SK-N-SH treated with all-trans-retinoic acid at 6 μM for 48 hours (cell line): ENCODE measurements around the gene OLR1.

Source experiments
- ATAC-seq: fragments of 200-7000 bp; cut with Tn5 transposase; 3 replicates; pipeline ENCODE4 v1.9.1; 2020; ENCODE audit warnings: mild to moderate bottlenecking, moderate library complexity
- BACH2 ChIP-seq: fragments of 250-450 bp; sonication (Bioruptor Pico); IDR thresholded peaks from 2 replicates; pipeline ENCODE4 v1.9.0; 2021; ENCODE audit warnings: mild to moderate bottlenecking, borderline replicate concordance
- CREB5 ChIP-seq: fragments of 250-450 bp; sonication (Bioruptor Pico); IDR thresholded peaks from 2 replicates; pipeline ENCODE4 v1.5.1; 2020; ENCODE audit warnings: low read depth, mild to moderate bottlenecking, moderate library complexity
- CSDC2 ChIP-seq: fragments of 250-450 bp; sonication (Bioruptor Pico); IDR thresholded peaks from 2 replicates; pipeline ENCODE4 v1.5.0; 2020; ENCODE audit warnings: mild to moderate bottlenecking, moderate library complexity
- CSRNP3 ChIP-seq: fragments of 250-450 bp; sonication (Bioruptor Pico); IDR thresholded peaks from 2 replicates; pipeline ENCODE4 v1.5.1; 2021; ENCODE audit warnings: mild to moderate bottlenecking, moderate library complexity
- ESRRG ChIP-seq: fragments of 250-450 bp; sonication (Bioruptor Pico); IDR thresholded peaks from 2 replicates; pipeline ENCODE4 v1.6.1; 2021; ENCODE audit warnings: mild to moderate bottlenecking
- GLIS3 ChIP-seq: fragments of 250-450 bp; sonication (Bioruptor Pico); IDR thresholded peaks from 2 replicates; pipeline ENCODE4 v1.5.0; 2020; ENCODE audit warnings: mild to moderate bottlenecking, moderate library complexity
- ISL1 ChIP-seq: fragments of 250-450 bp; sonication (Bioruptor Pico); IDR thresholded peaks from 2 replicates; pipeline ENCODE4 v2.1.2; 2022; ENCODE audit warnings: mild to moderate bottlenecking, moderate library complexity
- OSR1 ChIP-seq: fragments of 250-450 bp; sonication (Bioruptor Pico); IDR thresholded peaks from 2 replicates; pipeline ENCODE4 v1.8.0; 2022; ENCODE audit warnings: moderate library complexity, mild to moderate bottlenecking, inconsistent platforms
- PATZ1 ChIP-seq: fragments of 250-450 bp; sonication (Bioruptor Pico); IDR thresholded peaks from 2 replicates; pipeline ENCODE4 v1.8.0; 2020; ENCODE audit warnings: mild to moderate bottlenecking, moderate library complexity, borderline replicate concordance
- SNAI2 ChIP-seq: fragments of 250-450 bp; sonication (Bioruptor Pico); IDR thresholded peaks from 2 replicates; pipeline ENCODE4 v1.5.0; 2020; ENCODE audit warnings: mild to moderate bottlenecking, moderate library complexity
- TCF4 ChIP-seq: fragments of 250-450 bp; sonication (Bioruptor Pico); IDR thresholded peaks from 2 replicates; pipeline ENCODE4 v1.8.0; 2021; ENCODE audit warnings: mild to moderate bottlenecking, moderate library complexity, borderline replicate concordance
- TOX ChIP-seq: fragments of 250-450 bp; sonication (Bioruptor Pico); IDR thresholded peaks from 2 replicates; pipeline ENCODE4 v1.8.0; 2021; ENCODE audit warnings: mild to moderate bottlenecking, moderate library complexity, borderline replicate concordance
- ZC3H10 ChIP-seq: fragments of 250-450 bp; sonication (Bioruptor Pico); IDR thresholded peaks from 2 replicates; pipeline ENCODE4 v1.5.1; 2021; ENCODE audit warnings: mild to moderate bottlenecking, moderate library complexity
- ZFP3 ChIP-seq: fragments of 250-450 bp; sonication (Bioruptor Pico); IDR thresholded peaks from 2 replicates; pipeline ENCODE4 v1.5.0; 2020; ENCODE audit warnings: mild to moderate bottlenecking, moderate library complexity
- ZFP30 ChIP-seq: fragments of 450-650 bp; formaldehyde crosslinking; IDR thresholded peaks from 2 replicates; pipeline ENCODE4 v1.5.0; 2022; ENCODE audit warnings: mild to moderate bottlenecking, moderate library complexity
- ZNF565 ChIP-seq: fragments of 450-650 bp; formaldehyde crosslinking; conservative IDR thresholded peaks from 2 replicates; pipeline ENCODE4 v1.5.0; 2020; ENCODE audit warnings: low read depth, mild to moderate bottlenecking, moderate library complexity
- ZNF70 ChIP-seq: fragments of 450-650 bp; formaldehyde crosslinking; IDR thresholded peaks from 2 replicates; pipeline ENCODE4 v1.5.0; 2020; ENCODE audit warnings: mild to moderate bottlenecking, moderate library complexity
- ZNF8 ChIP-seq: fragments of 450-650 bp; formaldehyde crosslinking; IDR thresholded peaks from 2 replicates; pipeline ENCODE4 v1.5.0; 2020; ENCODE audit warnings: mild to moderate bottlenecking, moderate library complexity
- TF ChIP-seq, protein P1 (sequence below): fragments of 250-450 bp; sonication (Bioruptor Pico); IDR thresholded peaks from 2 replicates; pipeline ENCODE4 v1.8.0; 2021; ENCODE audit warnings: low read depth, mild to moderate bottlenecking, moderate library complexity, borderline replicate concordance
- TF ChIP-seq, protein P2 (sequence below): fragments of 250-450 bp; sonication (Bioruptor Pico); IDR thresholded peaks from 2 replicates; pipeline ENCODE4 v1.5.0; 2020; ENCODE audit warnings: mild to moderate bottlenecking, moderate library complexity

OLR1 gene

DNA sequence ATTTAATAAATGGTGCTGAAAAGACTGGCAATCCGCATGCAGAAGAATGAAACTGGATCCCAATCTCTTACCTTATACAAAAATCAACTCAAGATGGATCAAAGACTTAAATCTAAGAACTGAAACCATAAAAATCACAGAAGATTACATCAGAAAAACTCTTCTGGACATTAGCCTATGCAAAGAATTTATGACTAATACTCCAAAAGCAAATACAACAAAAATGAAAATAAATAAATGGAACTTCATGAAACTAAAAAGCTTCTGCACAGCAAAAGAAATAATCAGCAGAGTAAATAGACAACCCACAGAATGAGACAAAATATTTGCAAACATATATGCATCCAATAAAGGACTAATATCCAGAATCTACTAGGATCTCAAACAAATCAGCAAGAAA lies 58.9 kb downstream of the OLR1 start:
- ATAC-seq, result no peak

DNA sequence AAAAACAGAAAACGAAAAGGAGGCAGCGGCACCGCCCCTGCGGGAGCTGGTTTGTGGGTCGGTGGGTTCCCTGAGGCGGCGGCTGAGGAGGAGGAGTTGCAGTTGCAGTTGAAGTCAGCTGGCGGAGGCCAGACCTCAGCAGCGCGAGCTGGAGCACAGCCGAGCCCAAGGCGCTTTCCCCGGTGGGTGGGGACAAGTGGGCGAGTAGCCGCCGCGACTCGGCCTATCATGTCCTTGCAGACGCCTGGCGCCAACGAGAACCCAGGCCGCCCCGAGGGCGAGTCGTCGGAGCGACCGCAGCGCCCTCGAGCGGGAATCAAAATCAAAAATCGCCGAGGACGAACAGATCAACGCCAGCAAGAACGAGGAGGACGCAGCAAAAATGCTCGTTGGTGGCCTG lies 60.5 kb downstream of the OLR1 start:
- TF ChIP-seq CREB5 (CRISPR knock-in tag), result no peak
- TF ChIP-seq BACH2 (CRISPR knock-in tag), result no peak
- TF ChIP-seq ISL1 (CRISPR knock-in tag), result no peak
- TF ChIP-seq ZC3H10 (CRISPR knock-in tag), result no peak
- TF ChIP-seq, protein P1, sequence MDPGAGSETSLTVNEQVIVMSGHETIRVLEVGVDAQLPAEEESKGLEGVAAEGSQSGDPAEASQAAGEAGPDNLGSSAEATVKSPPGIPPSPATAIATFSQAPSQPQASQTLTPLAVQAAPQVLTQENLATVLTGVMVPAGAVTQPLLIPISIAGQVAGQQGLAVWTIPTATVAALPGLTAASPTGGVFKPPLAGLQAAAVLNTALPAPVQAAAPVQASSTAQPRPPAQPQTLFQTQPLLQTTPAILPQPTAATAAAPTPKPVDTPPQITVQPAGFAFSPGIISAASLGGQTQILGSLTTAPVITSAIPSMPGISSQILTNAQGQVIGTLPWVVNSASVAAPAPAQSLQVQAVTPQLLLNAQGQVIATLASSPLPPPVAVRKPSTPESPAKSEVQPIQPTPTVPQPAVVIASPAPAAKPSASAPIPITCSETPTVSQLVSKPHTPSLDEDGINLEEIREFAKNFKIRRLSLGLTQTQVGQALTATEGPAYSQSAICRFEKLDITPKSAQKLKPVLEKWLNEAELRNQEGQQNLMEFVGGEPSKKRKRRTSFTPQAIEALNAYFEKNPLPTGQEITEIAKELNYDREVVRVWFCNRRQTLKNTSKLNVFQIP (CRISPR knock-in tag), result no peak
- no peak for TF ChIP-seq SNAI2 (CRISPR knock-in tag)
- TF ChIP-seq ZFP30 (CRISPR knock-in tag), result no peak
- no peak for TF ChIP-seq ZNF565 (CRISPR knock-in tag)
- TF ChIP-seq CSDC2 (CRISPR knock-in tag), result no peak
- no peak for TF ChIP-seq TOX (CRISPR knock-in tag)
- TF ChIP-seq TCF4 (CRISPR knock-in tag), result no peak
- TF ChIP-seq ESRRG (CRISPR knock-in tag), result no peak
- TF ChIP-seq ZFP3 (CRISPR knock-in tag), result no peak
- TF ChIP-seq, protein P2, sequence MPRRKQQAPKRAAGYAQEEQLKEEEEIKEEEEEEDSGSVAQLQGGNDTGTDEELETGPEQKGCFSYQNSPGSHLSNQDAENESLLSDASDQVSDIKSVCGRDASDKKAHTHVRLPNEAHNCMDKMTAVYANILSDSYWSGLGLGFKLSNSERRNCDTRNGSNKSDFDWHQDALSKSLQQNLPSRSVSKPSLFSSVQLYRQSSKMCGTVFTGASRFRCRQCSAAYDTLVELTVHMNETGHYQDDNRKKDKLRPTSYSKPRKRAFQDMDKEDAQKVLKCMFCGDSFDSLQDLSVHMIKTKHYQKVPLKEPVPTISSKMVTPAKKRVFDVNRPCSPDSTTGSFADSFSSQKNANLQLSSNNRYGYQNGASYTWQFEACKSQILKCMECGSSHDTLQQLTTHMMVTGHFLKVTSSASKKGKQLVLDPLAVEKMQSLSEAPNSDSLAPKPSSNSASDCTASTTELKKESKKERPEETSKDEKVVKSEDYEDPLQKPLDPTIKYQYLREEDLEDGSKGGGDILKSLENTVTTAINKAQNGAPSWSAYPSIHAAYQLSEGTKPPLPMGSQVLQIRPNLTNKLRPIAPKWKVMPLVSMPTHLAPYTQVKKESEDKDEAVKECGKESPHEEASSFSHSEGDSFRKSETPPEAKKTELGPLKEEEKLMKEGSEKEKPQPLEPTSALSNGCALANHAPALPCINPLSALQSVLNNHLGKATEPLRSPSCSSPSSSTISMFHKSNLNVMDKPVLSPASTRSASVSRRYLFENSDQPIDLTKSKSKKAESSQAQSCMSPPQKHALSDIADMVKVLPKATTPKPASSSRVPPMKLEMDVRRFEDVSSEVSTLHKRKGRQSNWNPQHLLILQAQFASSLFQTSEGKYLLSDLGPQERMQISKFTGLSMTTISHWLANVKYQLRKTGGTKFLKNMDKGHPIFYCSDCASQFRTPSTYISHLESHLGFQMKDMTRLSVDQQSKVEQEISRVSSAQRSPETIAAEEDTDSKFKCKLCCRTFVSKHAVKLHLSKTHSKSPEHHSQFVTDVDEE (CRISPR knock-in tag), result no peak
- TF ChIP-seq PATZ1 (CRISPR knock-in tag), result no peak
- TF ChIP-seq ZNF8, result no peak
- TF ChIP-seq, all 23 proteins: peak for 0
- no peak for ATAC-seq

More for the DNA sequence above, 58.9 kb downstream of the OLR1 start:
- TF ChIP-seq TCF4 (CRISPR knock-in tag) (no peak), CSRNP3 (CRISPR knock-in tag) (no peak)

DNA sequence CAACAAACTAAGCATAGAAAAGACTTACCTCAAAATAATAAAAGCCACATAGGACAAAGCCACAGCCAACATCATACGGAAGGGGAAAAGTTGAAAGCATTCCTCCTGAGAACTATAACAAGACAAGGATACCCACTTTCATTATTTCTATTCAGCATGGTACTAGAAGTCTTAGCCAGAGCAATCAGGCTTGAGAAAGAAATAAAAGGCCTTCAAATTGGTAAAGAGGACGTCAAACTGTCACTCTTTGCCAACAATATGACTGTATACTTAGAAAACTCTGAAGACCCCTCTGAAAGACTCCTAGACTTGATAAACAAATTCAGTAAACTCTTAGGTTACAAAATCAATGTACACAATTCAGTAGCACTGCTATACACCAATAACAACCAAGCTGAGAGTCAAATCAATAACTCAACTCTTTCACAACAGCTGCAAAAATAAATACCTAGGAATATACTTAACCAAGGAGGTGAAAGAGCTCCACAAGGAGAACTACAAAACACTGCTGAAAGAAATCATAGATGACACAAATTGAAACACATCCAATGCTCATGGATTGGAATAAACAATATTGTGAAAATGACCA lies 61.6 kb downstream of the OLR1 start:
- no peak for ATAC-seq
- no peak for TF ChIP-seq ZFP3 (CRISPR knock-in tag)
- no peak for TF ChIP-seq ZNF70
- no peak for TF ChIP-seq ESRRG (CRISPR knock-in tag)
- TF ChIP-seq CSDC2 (CRISPR knock-in tag), result no peak
- TF ChIP-seq SNAI2 (CRISPR knock-in tag), result no peak
- TF ChIP-seq GLIS3 (CRISPR knock-in tag), result no peak
- TF ChIP-seq OSR1 (CRISPR knock-in tag), result no peak
- TF ChIP-seq BACH2 (CRISPR knock-in tag), result no peak
